Measurements from ENCODE around the gene DEPDC5. TPM values are rescaled to one million over a fixed set of nuclear protein-coding genes. Genes with fewer than 3 reads are reported as not detected.

Gene DEPDC5
- total RNA-seq, 1 experiment from 2014 or later = 39.3 TPM

- no peaks in the 10 kb centered on the region for H3K27me3 ChIP-seq (replicated peaks; ENCODE audit: insufficient read depth, low read depth, low read length, poor library complexity)
- no peaks in the 10 kb centered on the region for H3K36me3 ChIP-seq (ENCODE audit: insufficient read depth, low read length, poor library complexity, severe bottlenecking)
- BruUV-seq (replicated peaks) = no TSS peak
- H3K27ac ChIP-seq (ENCODE audit: low read depth, low read length, poor library complexity, severe bottlenecking) = peak overlapping the region; percentile 80
- intact Hi-C loops (cut with micrococcal nuclease; ENCODE audit: unreplicated experiment) = no loop called here
- H3K4me3 ChIP-seq (ENCODE audit: low read depth, low read length, poor library complexity, severe bottlenecking) = no peak overlapping the region
- POLR2A ChIA-PET (ENCODE audit: low non-redundant PET) = no interaction called here
- H3K4me1 ChIP-seq (ENCODE audit: insufficient read depth, low read length, poor library complexity, severe bottlenecking) = peaks cover 18% of the 10 kb centered on the region
- CTCF ChIA-PET = no interaction called here
- DNase-seq (ENCODE audit: low spot score) = peak; percentile 79
- no peak for TF ChIP-seq EZH2 (IDR thresholded peaks at IDR 0.05; ENCODE audit: borderline replicate concordance, low read depth, low read length, poor library complexity, severe bottlenecking)
- H3K9me3 ChIP-seq (ENCODE audit: low read depth, low read length, poor library complexity, severe bottlenecking) = no peaks in the 10 kb centered on the region
Observed at GRCh38 chr22:31891366-31892079, 137.7 kb downstream of the DEPDC5 start.

- CTCF ChIA-PET = no interaction called here
- POLR2A ChIA-PET (ENCODE audit: low non-redundant PET) = no interaction called here
- no peaks in the 10 kb centered on the region for H3K36me3 ChIP-seq (ENCODE audit: insufficient read depth, low read length, poor library complexity, severe bottlenecking)
- peak overlapping the region; percentile 80 for H3K27ac ChIP-seq (ENCODE audit: low read depth, low read length, poor library complexity, severe bottlenecking)
- BruUV-seq (replicated peaks) = no TSS peak
- no peaks in the 10 kb centered on the region for H3K9me3 ChIP-seq (ENCODE audit: low read depth, low read length, poor library complexity, severe bottlenecking)
- TF ChIP-seq EZH2 (IDR thresholded peaks at IDR 0.05; ENCODE audit: borderline replicate concordance, low read depth, low read length, poor library complexity, severe bottlenecking) (no peak), CTCF (conservative IDR thresholded peaks at IDR 0.05; ENCODE audit: low read depth, low read length) (no peak)
- intact Hi-C loops (cut with micrococcal nuclease; ENCODE audit: unreplicated experiment) = no loop called here
- H3K4me3 ChIP-seq (ENCODE audit: low read depth, low read length, poor library complexity, severe bottlenecking) = no peak overlapping the region
- H3K27me3 ChIP-seq (replicated peaks; ENCODE audit: insufficient read depth, low read depth, low read length, poor library complexity) = no peaks in the 10 kb centered on the region
- DNase-seq (ENCODE audit: low spot score) = no peak
- H3K4me1 ChIP-seq (ENCODE audit: insufficient read depth, low read length, poor library complexity, severe bottlenecking) = peaks cover 18% of the 10 kb centered on the region
Observed at GRCh38 chr22:31892080-31892433, 138.2 kb downstream of the DEPDC5 start.

- Histone ChIP-seq H3K27me3 (replicated peaks; ENCODE audit: insufficient read depth, low read depth, low read length, poor library complexity) (no peaks in the 10 kb centered on the region), H3K27ac (ENCODE audit: low read depth, low read length, poor library complexity, severe bottlenecking) (no peak overlapping the region), H3K9me3 (ENCODE audit: low read depth, low read length, poor library complexity, severe bottlenecking) (no peaks in the 10 kb centered on the region), H3K4me1 (ENCODE audit: insufficient read depth, low read length, poor library complexity, severe bottlenecking) (peaks cover 22% of the 10 kb centered on the region), H3K36me3 (ENCODE audit: insufficient read depth, low read length, poor library complexity, severe bottlenecking) (no peaks in the 10 kb centered on the region), H3K4me3 (ENCODE audit: low read depth, low read length, poor library complexity, severe bottlenecking) (no peak overlapping the region)
- TF ChIP-seq CTCF (conservative IDR thresholded peaks at IDR 0.05; ENCODE audit: low read depth, low read length) (no peak), EZH2 (IDR thresholded peaks at IDR 0.05; ENCODE audit: borderline replicate concordance, low read depth, low read length, poor library complexity, severe bottlenecking) (no peak)
- no peak for DNase-seq (ENCODE audit: low spot score)
- intact Hi-C loops (cut with micrococcal nuclease; ENCODE audit: unreplicated experiment) = no loop called here
- ChIA-PET POLR2A (ENCODE audit: low non-redundant PET) (no interaction called here), CTCF (no interaction called here)
- no TSS peak for BruUV-seq (replicated peaks)
Observed at GRCh38 chr22:31893460-31893859, 139.6 kb downstream of the DEPDC5 start.

Data from A673 (cell line).